ENCODE results near the gene UBE4A.

Gene UBE4A

DNA sequence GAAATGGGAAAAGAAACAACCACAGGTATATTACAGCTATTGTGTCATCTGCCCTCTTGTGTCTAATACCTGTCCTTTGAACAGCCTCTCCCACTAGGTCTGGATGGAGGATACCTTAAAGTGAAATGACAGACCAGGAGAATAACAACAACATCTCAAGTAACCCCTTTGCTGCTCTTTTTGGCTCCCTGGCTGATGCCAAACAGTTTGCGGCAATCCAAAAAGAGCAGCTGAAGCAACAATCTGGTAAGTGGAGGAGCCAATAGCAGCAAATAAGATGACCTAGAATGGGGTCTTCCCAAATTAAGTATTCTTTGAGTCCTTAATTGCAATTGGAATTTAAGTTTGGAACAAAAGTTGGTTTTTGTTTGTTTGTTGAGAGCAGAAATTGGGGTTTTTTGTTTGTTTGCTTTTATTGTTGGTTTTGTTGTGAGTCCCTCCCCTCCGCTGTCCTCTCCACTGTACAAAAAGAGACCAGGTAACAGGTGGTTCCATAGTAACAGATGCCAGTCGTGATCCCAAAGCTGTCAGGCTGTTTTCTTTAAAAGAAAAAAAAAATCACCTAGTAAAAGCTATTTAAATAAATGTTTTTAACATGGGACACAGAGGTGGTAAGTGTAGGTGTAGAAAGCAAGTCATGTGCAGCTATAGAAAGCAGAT lies 5.7 kb downstream of the UBE4A start:
- DNase-seq (ENCODE audit: insufficient read length, low spot score) (no peak), FAIRE-seq (no peak)
- TF ChIP-seq POLR2A (IDR thresholded peaks at IDR 0.05; ENCODE audit: low read depth, low read length): no peak

DNA sequence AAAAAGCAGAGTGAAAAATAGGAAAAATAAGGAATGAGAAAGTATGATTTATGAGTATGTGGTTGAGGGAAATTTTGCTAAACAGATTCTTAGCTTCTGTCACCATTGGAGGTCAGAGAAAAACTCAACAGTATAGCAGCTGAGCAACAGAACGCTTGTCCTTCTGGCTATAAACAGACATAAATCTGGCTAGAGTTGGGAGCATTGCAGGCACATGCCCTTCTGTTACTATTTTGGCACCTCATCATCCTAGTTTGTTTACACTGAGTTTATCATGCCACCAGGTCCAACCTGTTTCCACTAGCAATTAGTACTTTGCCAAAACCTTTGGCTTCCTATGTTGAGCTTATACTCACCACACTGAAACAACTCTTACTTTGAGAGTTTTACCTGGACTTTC lies 6.9 kb downstream of the UBE4A start:
- FAIRE-seq (no peak), DNase-seq (ENCODE audit: insufficient read length, low spot score) (no peak)
- no peak for TF ChIP-seq POLR2A (IDR thresholded peaks at IDR 0.05; ENCODE audit: low read depth, low read length)

DNA sequence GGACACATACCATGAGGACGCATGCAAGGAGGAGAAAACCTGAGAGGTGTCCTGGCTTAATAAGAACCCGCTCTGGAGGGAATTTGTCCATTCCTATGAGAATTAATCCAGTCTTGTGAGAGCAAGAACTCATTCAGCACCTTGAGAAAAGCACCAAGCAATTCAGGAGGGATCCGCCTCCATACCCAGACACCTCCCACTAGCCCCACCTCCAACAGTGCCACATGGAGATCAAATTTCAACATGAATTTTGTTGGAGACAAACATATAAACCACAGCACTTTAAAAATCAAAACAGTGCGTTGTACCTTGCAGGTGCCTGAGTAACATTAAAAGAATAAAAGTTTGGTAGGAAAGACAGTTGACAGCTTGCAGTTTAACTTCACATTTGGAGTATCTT lies 11.4 kb downstream of the UBE4A start:
- DNase-seq (ENCODE audit: insufficient read length, low spot score) (no peak), FAIRE-seq (no peak)
- no peak for TF ChIP-seq POLR2A (IDR thresholded peaks at IDR 0.05; ENCODE audit: low read depth, low read length)

DNA sequence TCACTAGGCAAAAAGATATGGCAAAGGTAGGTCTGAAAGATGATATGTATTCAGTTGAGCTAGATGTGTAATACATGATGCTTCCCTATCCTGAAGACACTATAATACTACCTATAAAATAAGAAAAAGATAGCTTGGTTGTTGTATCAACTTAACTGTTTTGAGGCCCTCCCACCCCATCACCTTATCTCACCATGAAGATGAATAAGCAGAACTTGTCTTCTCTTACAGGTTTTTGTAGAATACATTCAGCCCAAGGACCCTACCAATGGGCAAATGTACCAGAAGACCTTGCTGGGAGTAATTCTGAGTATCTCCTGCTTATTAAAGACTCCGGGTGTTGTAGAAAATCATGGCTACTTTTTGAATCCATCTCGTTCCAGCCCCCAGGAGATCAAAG lies 13.9 kb downstream of the UBE4A start:
- DNase-seq (ENCODE audit: insufficient read length, low spot score) (no peak), FAIRE-seq (no peak)
- no peak for TF ChIP-seq POLR2A (IDR thresholded peaks at IDR 0.05; ENCODE audit: low read depth, low read length)

DNA sequence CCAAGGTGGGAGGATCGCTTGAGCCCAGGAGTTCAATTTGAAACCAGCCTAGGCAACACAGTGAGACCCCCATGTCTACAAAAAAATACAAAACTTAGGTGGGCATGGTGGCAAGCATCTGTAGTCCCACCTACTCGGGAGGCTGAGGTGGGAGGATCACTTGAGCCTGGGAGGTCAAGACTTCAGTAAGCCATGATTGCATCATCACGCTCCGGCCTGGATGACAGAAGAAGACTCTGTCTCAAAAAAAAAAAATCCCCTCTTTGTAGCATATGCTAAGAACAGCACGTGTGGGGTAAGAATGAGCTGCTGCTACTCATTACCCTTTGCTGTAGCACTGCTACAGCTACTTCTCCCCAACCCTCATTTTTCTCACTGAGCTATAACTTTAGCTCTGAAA lies 14.5 kb downstream of the UBE4A start:
- DNase-seq (ENCODE audit: insufficient read length, low spot score) (no peak), FAIRE-seq (no peak)
- TF ChIP-seq POLR2A (IDR thresholded peaks at IDR 0.05; ENCODE audit: low read depth, low read length): no peak

DNA sequence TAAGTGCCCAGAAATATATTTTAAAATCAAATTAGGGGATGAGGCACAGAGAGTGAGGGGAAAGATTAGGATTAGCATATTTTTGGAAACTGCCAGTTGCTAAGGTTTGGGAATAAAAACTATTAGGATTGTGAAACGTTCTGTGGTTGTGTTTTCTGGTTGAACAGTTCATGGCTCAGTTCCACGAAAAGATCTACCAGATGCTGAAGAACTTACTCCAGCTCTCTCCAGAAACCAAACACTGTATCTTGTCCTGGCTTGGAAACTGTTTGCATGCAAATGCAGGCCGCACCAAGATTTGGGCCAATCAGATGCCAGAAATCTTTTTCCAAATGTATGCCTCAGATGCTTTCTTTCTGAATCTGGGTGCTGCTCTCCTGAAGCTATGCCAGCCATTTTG lies 15.3 kb downstream of the UBE4A start:
- DNase-seq (ENCODE audit: insufficient read length, low spot score): no peak
- TF ChIP-seq POLR2A (IDR thresholded peaks at IDR 0.05; ENCODE audit: low read depth, low read length): no peak
- FAIRE-seq: no peak

DNA sequence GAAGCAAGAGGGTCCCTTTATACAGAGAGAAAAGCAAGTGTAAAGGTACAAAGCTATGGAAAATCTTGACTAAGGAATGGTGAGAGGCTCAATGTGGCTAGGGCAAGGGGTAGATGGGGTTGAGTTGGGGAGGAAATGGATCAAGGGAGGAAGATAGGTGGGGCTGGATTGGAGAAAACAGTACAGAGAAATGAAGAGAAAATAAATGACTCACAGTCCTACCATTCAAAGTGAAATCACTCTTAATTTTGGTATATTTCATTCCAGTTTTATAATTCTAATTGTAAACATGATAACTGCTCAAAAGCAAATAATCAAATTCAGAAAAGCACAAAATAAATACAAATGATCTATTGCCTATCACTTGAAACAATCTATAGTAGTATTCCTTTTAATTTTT lies 16.6 kb downstream of the UBE4A start:
- TF ChIP-seq POLR2A (IDR thresholded peaks at IDR 0.05; ENCODE audit: low read depth, low read length): no peak
- no peak for FAIRE-seq
- no peak for DNase-seq (ENCODE audit: insufficient read length, low spot score)

DNA sequence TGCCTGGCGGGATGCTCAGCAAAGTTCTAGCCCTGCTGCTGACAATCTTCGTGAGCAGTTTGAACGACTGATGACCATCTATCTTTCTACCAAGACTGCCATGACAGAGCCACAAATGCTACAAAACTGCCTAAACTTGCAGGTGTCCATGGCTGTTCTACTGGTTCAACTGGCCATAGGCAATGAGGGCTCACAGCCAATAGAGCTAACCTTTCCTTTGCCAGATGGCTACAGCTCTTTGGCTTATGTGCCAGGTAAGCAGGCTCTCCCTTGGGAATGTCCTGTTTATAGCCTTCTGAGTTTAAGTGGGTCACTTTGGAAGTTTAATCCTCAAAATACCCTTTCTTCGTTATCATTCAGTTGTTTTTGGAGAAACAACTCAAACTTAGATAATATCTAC lies 20.1 kb downstream of the UBE4A start:
- DNase-seq (ENCODE audit: insufficient read length, low spot score) (no peak), FAIRE-seq (no peak)
- TF ChIP-seq POLR2A (IDR thresholded peaks at IDR 0.05; ENCODE audit: low read depth, low read length): no peak

DNA sequence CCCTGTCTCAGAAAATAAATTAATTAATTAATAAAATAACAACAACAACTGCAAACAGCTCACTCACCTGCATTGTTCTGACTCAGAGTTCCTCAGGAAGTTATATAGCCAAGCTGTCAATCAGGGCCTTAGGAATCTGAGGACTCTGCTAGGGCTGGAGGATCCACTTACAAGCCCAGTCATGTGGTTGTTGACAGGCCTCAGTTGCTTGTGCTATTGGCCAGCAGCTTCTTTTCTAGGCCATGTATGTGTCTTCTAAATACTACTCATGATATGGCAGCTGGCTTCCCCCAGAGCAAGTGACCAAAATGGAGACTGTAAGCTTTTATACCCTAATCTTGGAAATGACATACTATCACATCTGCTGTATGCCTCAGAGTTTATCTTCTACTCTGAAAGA lies 21.2 kb downstream of the UBE4A start:
- DNase-seq (ENCODE audit: insufficient read length, low spot score): no peak
- FAIRE-seq: no peak
- no peak for TF ChIP-seq POLR2A (IDR thresholded peaks at IDR 0.05; ENCODE audit: low read depth, low read length)

DNA sequence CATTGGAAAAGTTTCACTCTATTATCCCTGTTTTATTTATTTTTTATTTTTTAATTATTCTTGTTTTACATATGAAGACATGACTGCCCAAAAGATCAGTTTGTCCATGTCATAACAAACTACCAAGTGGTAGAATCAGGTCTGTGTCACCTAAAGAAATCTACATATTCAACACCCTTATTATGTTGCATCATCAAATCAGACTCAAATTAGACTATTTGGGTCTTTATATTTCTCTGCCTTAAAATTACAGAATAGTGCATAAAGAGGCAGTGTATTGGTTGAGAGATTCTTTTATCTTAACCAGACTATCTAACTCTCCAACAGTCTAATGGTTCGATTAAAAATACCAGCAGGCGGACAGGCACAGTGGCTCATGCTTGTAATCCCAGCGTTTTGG lies 23.6 kb downstream of the UBE4A start:
- FAIRE-seq (no peak), DNase-seq (ENCODE audit: insufficient read length, low spot score) (no peak)
- no peak for TF ChIP-seq POLR2A (IDR thresholded peaks at IDR 0.05; ENCODE audit: low read depth, low read length)

DNA sequence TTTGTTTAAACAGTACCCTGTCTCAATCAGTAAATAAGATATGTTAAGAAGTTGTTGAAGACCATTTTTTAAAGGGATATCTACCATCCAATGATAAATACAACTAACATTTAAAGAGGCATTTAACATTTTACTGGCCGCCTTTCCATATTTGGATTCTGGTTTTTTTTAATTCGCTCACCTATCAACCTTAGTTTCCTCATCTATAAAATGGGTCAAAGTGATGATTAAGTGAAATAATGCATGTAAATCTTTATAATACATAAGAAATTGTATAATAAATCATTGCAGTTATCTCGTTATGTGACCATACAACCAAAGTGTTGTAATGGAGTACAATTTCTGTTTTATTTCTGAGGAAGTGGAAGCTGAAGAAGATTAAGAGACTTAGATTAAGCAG lies 24.3 kb downstream of the UBE4A start:
- no peak for TF ChIP-seq POLR2A (IDR thresholded peaks at IDR 0.05; ENCODE audit: low read depth, low read length)
- FAIRE-seq (no peak), DNase-seq (ENCODE audit: insufficient read length, low spot score) (no peak)

DNA sequence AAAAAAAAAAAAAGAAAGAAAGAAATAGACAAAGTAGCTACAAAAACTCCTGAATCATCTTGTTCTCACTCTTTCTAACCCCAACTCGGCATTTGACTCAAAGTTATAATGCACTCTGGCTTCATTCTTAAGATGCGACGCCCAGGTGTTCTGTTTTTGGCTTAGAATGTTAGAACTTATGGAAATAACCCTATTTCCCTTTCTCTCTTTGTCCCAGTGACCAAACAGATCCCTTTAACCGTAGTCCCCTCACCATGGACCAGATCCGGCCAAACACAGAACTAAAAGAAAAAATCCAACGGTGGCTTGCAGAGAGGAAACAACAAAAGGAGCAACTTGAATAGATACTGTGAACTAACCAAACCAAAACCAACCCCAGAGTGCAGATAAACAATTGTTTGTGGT lies 36.7 kb downstream of the UBE4A start:
- FAIRE-seq: no peak
- no peak for DNase-seq (ENCODE audit: insufficient read length, low spot score)

DNA sequence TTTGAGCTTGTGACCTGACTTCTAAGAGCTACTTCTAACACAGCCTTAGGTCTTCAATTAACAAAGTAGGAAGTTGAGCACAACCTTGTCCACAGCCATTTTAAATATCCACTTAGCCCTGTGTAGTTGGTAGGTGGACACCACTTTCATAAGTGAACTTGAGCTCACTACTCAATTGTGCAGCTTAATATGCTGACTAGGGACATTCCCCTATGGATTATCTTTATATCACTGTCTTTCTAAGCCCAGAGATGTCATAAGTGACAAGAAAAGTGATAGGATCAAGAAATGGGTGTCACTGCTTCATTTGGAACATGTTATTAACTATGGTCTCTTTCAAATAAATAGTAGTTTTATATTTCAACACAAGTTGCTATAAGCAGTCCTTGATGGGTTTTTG lies 38.0 kb downstream of the UBE4A start:
- FAIRE-seq: no peak
- no peak for DNase-seq (ENCODE audit: insufficient read length, low spot score)
- no peak for TF ChIP-seq POLR2A (IDR thresholded peaks at IDR 0.05; ENCODE audit: low read depth, low read length)

More for the DNA sequence above, 36.7 kb downstream of the UBE4A start:
- TF ChIP-seq POLR2A (IDR thresholded peaks at IDR 0.05; ENCODE audit: low read depth, low read length): no peak

DNA sequence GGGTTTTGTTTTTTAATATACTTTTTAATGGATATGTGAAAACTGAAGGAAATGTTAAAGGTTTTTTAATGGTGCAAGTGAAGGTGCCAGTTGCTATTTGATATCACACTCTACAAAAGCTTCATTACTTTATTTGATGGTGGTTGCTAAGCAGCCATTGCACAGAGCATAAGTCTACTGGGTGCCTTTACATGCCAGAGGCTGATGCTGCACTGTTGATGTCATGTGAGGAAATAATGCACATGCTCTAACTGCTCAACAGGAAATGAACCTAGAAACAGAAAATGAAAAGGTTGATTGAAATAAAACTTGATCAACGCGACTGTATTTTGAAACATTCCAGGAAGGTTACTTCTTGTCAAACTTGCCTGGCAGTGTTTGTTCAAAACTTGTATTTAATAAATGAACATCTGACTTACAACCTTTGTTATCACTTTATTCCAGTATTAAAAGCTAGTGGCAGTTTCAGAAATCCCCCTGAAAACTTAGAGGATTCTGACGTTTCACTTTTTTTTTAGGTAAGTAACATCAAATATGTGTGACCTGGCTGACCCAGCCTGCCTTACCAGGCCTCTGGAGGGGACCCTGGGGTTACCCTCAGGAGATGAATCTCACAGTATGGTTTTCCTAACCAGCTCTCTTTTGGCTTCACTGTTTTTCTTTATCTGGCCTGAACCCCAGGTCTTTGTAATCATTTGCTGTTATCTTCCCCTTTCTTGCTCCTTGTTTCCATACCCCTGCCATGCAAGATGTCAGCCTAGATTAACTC lies 39.6 kb downstream of the UBE4A start:
- no peak for FAIRE-seq
- DNase-seq (ENCODE audit: insufficient read length, low spot score): no peak
- no peak for TF ChIP-seq POLR2A (IDR thresholded peaks at IDR 0.05; ENCODE audit: low read depth, low read length)
